HCT116 (cell line): ENCODE measurements around the gene DNMT1. TPM values are rescaled to one million over a fixed set of nuclear protein-coding genes. Genes with fewer than 3 reads are reported as not detected.

Source experiments
- ATAC-seq: fragments of 200-7000 bp; cut with Tn5 transposase; 2 replicates; pipeline ENCODE4 v1.9.1; 2020; ENCODE audit warnings: mild to moderate bottlenecking, moderate library complexity
- BruUV-seq: library from RNA; stranded (reverse); fragments of 400-500 nt; replicated peaks from 2 replicates; lab custom pipeline; 2021; lab: Mats Ljungman, UMichigan
- CTCF ChIA-PET: fragments of 300-600 bp; sonication (Branson Sonifier 250); formaldehyde crosslinking; loops from one replicate; lab custom pipeline; 2021; ENCODE audit warnings: antibody characterized with exemption; lab: Charles Lee
- POLR2A ChIA-PET: fragments of 300-600, 350-600 bp; sonication (Branson Sonifier 250); formaldehyde crosslinking; loops from one replicate; lab custom pipeline; 2021; ENCODE audit warnings: antibody characterized with exemption; lab: Charles Lee
- RAD21 ChIA-PET, 2 experiments: fragments of 300-600 bp; sonication (Branson Sonifier 250); formaldehyde crosslinking; loops; one replicate each; lab custom pipeline; 2023; ENCODE audit warnings: low total read pairs in 2 of 2; ENCODE audit not compliant: uncharacterized antibody in 2 of 2, unreplicated experiment in 2 of 2, low non-redundant PET in 1 of 2; lab: Charles Lee
- DNase-seq: peaks from one replicate; pipeline ENCODE4 v3.0.0-alpha.2; 2010; ENCODE audit warnings: low read depth, low spot score
- H2AFZ ChIP-seq: fragments of 200-600 bp; shearing (Covaris generic), sonication (generic); 2 replicates; pipeline ENCODE4 v1.6.1; 2017; ENCODE audit warnings: low read depth, mixed run types, mixed read lengths, antibody characterized with exemption, low read length; ENCODE audit not compliant: poor library complexity, severe bottlenecking
- H3K27ac ChIP-seq: 2 replicates; pipeline ENCODE4 v1.5.1; 2012; ENCODE audit warnings: low read depth, low read length
- H3K27me3 ChIP-seq: fragments of 200-600 bp; sonication (generic); 2 replicates; pipeline ENCODE4 v1.6.1; 2016; ENCODE audit warnings: mixed run types, low read length, mixed read lengths; ENCODE audit not compliant: insufficient read depth
- H3K36me3 ChIP-seq, 2 experiments: fragments of 200-500 bp in 1 of 2; fragments of 200-600 bp in 1 of 2; sonication (Bioruptor generic) in 1 of 2; sonication (generic) in 1 of 2; 2 replicates each; pipeline versions ENCODE4 v1.5.1 to v1.6.1; 2014 to 2016; ENCODE audit warnings: low read length in 2 of 2, inconsistent platforms in 1 of 2, mixed read lengths in 1 of 2, mixed run types in 1 of 2; ENCODE audit not compliant: insufficient read depth in 2 of 2, control insufficient read depth in 1 of 2
- H3K4me1 ChIP-seq, 2 experiments: fragments of 200-600 bp in 1 of 2; sonication (generic) in 1 of 2; 2 replicates each; pipeline versions ENCODE4 v1.5.1 to v1.6.1; 2012 to 2017; ENCODE audit warnings: low read length in 2 of 2, inconsistent platforms in 1 of 2, mild to moderate bottlenecking in 1 of 2, mixed read lengths in 1 of 2, mixed run types in 1 of 2, moderate library complexity in 1 of 2; ENCODE audit not compliant: insufficient read depth in 2 of 2, control insufficient read depth in 1 of 2
- H3K4me2 ChIP-seq: fragments of 200-600 bp; sonication (generic); 2 replicates; pipeline ENCODE4 v1.6.1; 2017; ENCODE audit warnings: mixed run types, low read length, mixed read lengths
- H3K4me3 ChIP-seq, 2 experiments: fragments of 200-600 bp in 1 of 2; sonication (generic) in 1 of 2; replicated peaks in 1 of 2; 2 replicates each; pipeline ENCODE4 v1.5.1; 2011 to 2016; ENCODE audit warnings: low read length in 2 of 2, control low read depth in 1 of 2, low read depth in 1 of 2, mild to moderate bottlenecking in 1 of 2, mixed read lengths in 1 of 2, mixed run types in 1 of 2
- H3K79me2 ChIP-seq: fragments of 200-600 bp; sonication (generic); 2 replicates; pipeline ENCODE4 v1.6.1; 2017; ENCODE audit warnings: mild to moderate bottlenecking, mixed run types, low read length, moderate library complexity, mixed read lengths; ENCODE audit not compliant: insufficient read depth
- H3K9ac ChIP-seq: fragments of 200-600 bp; sonication (generic); 2 replicates; pipeline ENCODE4 v1.6.1; 2016; ENCODE audit warnings: low read length, mixed read lengths
- H3K9me2 ChIP-seq: fragments of 200-600 bp; sonication (generic), shearing (Covaris generic); 2 replicates; pipeline ENCODE4 v1.6.1; 2017; ENCODE audit warnings: mixed run types, mild to moderate bottlenecking, moderate library complexity; ENCODE audit not compliant: insufficient read depth
- H3K9me3 ChIP-seq, 2 experiments: fragments of 200-500 bp in 1 of 2; fragments of 200-600 bp in 1 of 2; sonication (Bioruptor generic) in 1 of 2; sonication (generic) in 1 of 2; 2 replicates each; pipeline ENCODE4 v1.6.1; 2014 to 2017; ENCODE audit warnings: low read length in 2 of 2, mixed read lengths in 2 of 2, inconsistent platforms in 1 of 2, low read depth in 1 of 2, mild to moderate bottlenecking in 1 of 2, mixed run types in 1 of 2, moderate library complexity in 1 of 2; ENCODE audit not compliant: control insufficient read depth in 1 of 2, insufficient read depth in 1 of 2
- H4K20me1 ChIP-seq: fragments of 200-600 bp; sonication (generic), shearing (Covaris generic); 2 replicates; pipeline ENCODE4 v1.6.1; 2017; ENCODE audit warnings: mixed run types, mild to moderate bottlenecking, moderate library complexity; ENCODE audit not compliant: insufficient read depth
- CEBPB ChIP-seq: IDR thresholded peaks from 2 replicates; pipeline ENCODE4 v1.6.1; 2012; ENCODE audit warnings: low read depth
- FOSL1 ChIP-seq: IDR thresholded peaks from 2 replicates; pipeline ENCODE4 v1.6.1; 2012; ENCODE audit warnings: low read depth
- POLR2A ChIP-seq: IDR thresholded peaks from 2 replicates; pipeline ENCODE4 v1.7.0; 2011; ENCODE audit warnings: borderline replicate concordance; ENCODE audit not compliant: insufficient read depth, insufficient read length; ENCODE audit errors: extremely low read depth
- SIN3A ChIP-seq: IDR thresholded peaks from 2 replicates; pipeline ENCODE4 v1.6.1; 2012; ENCODE audit warnings: low read depth
- SRF ChIP-seq: IDR thresholded peaks from 2 replicates; pipeline ENCODE4 v1.6.1; 2012; ENCODE audit warnings: low read depth
- TCF7L2 ChIP-seq: IDR thresholded peaks from 2 replicates; pipeline ENCODE4 v1.7.0; 2011; ENCODE audit warnings: borderline replicate concordance, inconsistent platforms; ENCODE audit not compliant: insufficient read depth, insufficient read length; ENCODE audit errors: extremely low read depth
- YY1 ChIP-seq: IDR thresholded peaks from 2 replicates; pipeline ENCODE4 v1.6.1; 2011; ENCODE audit warnings: low read length, low read depth, moderate library complexity, mild to moderate bottlenecking; ENCODE audit not compliant: insufficient replicate concordance; ENCODE audit errors: extremely low read depth
- ZFX ChIP-seq: fragments of 450-650 bp; IDR thresholded peaks from 2 replicates; pipeline ENCODE4 v1.6.1; 2017
- ZNF274 ChIP-seq: fragments of 200-500 bp; sonication (Bioruptor generic); IDR thresholded peaks from 2 replicates; pipeline ENCODE4 v1.6.1; 2014; ENCODE audit warnings: mild to moderate bottlenecking, low read depth, low read length, inconsistent platforms
- intact Hi-C: fragments of 100-400 bp; cut with micrococcal nuclease; formaldehyde crosslinking; loops from 2 replicates; pipeline ENCODE4 v1.10.0; 2022
- total RNA-seq: library from RNA; stranded (reverse); gene quantifications from one replicate; pipeline ENCODE4 v1.2.1, GENCODE V29; 2021; ENCODE audit not compliant: unreplicated experiment
- TF ChIP-seq, protein P1 (sequence below): IDR thresholded peaks from 2 replicates; pipeline ENCODE4 v1.6.1; 2012
- TF ChIP-seq, protein P2 (sequence below): IDR thresholded peaks from 2 replicates; pipeline ENCODE4 v1.6.1; 2011; ENCODE audit warnings: mild to moderate bottlenecking, low read length, moderate library complexity; ENCODE audit not compliant: insufficient replicate concordance; ENCODE audit errors: extremely low read depth
- TF ChIP-seq, protein P3 (sequence below): IDR thresholded peaks from 2 replicates; pipeline ENCODE4 v1.6.1; 2012
- TF ChIP-seq, protein P4 (sequence below): IDR thresholded peaks from 2 replicates; pipeline ENCODE4 v1.6.1; 2012; ENCODE audit warnings: low read depth

The DNMT1 gene
- total RNA-seq, 1 experiment from 2014 or later = 235 TPM

DNA sequence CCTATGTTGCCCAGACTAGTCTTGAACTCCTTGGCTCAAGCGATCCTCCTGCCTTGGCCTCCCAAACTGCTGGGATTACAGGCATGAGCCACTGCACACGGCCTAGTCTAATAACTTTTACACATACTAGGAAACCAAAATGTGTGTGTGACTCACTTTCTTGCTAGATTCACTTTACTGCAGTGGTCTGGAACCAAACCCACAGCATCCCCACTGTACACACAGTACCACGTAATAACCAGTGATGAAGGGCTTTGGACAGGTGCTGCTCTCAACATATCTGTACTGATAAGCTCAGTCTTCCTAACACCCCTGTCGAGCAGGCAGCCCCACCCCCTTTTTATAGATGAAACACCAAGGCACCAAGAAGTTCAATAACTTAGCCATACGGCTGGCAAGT is 5.1 kb downstream of the DNMT1 start:
- H3K9me2 ChIP-seq = no peaks in the 10 kb centered on the region
- H3K9ac ChIP-seq = no peak overlapping the region
- RAD21 ChIA-PET = interaction anchor here in 1 of 2 experiments (0.7 kb wide), 1 partner anchor 199 kb away, joined by 3 read pairs; no protein-coding TSS in a partner anchor
- peaks cover 23% of the 10 kb centered on the region; the same call in 1 of the 2 replicates for H4K20me1 ChIP-seq
- peaks cover 98% of the 10 kb centered on the region for H3K79me2 ChIP-seq
- DNase-seq (no peak), ATAC-seq (no peak)
- intact Hi-C loops = no loop called here
- BruUV-seq = no TSS peak
- no peaks in the 10 kb centered on the region for H3K9me3 ChIP-seq
- POLR2A ChIA-PET = no interaction called here
- no peak overlapping the region for H3K4me2 ChIP-seq
- peaks cover 12 to 32% of the 10 kb centered on the region in 2 experiments; a peak in 3 of 4 replicates for H3K36me3 ChIP-seq
- no peak overlapping the region for H3K27ac ChIP-seq
- H3K4me1 ChIP-seq = peaks cover 6 to 9% of the 10 kb centered on the region in 2 experiments; a peak in 2 of 4 replicates
- no peak overlapping the region for H2AFZ ChIP-seq
- no peak overlapping the region for H3K4me3 ChIP-seq
- H3K27me3 ChIP-seq = no peaks in the 10 kb centered on the region
- TF ChIP-seq, protein P1, sequence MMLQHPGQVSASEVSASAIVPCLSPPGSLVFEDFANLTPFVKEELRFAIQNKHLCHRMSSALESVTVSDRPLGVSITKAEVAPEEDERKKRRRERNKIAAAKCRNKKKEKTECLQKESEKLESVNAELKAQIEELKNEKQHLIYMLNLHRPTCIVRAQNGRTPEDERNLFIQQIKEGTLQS = no peak
- TF ChIP-seq TCF7L2 (no peak), FOSL1 (no peak), CEBPB (no peak), ZFX (no peak), SIN3A (no peak), POLR2A (no peak), SRF (no peak), ZNF274 (no peak), YY1 (no peak)
- TF ChIP-seq, protein P2, sequence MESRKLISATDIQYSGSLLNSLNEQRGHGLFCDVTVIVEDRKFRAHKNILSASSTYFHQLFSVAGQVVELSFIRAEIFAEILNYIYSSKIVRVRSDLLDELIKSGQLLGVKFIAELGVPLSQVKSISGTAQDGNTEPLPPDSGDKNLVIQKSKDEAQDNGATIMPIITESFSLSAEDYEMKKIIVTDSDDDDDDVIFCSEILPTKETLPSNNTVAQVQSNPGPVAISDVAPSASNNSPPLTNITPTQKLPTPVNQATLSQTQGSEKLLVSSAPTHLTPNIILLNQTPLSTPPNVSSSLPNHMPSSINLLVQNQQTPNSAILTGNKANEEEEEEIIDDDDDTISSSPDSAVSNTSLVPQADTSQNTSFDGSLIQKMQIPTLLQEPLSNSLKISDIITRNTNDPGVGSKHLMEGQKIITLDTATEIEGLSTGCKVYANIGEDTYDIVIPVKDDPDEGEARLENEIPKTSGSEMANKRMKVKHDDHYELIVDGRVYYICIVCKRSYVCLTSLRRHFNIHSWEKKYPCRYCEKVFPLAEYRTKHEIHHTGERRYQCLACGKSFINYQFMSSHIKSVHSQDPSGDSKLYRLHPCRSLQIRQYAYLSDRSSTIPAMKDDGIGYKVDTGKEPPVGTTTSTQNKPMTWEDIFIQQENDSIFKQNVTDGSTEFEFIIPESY = no peak
- TF ChIP-seq, protein P3, sequence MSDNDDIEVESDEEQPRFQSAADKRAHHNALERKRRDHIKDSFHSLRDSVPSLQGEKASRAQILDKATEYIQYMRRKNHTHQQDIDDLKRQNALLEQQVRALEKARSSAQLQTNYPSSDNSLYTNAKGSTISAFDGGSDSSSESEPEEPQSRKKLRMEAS = no peak
- TF ChIP-seq, protein P4, sequence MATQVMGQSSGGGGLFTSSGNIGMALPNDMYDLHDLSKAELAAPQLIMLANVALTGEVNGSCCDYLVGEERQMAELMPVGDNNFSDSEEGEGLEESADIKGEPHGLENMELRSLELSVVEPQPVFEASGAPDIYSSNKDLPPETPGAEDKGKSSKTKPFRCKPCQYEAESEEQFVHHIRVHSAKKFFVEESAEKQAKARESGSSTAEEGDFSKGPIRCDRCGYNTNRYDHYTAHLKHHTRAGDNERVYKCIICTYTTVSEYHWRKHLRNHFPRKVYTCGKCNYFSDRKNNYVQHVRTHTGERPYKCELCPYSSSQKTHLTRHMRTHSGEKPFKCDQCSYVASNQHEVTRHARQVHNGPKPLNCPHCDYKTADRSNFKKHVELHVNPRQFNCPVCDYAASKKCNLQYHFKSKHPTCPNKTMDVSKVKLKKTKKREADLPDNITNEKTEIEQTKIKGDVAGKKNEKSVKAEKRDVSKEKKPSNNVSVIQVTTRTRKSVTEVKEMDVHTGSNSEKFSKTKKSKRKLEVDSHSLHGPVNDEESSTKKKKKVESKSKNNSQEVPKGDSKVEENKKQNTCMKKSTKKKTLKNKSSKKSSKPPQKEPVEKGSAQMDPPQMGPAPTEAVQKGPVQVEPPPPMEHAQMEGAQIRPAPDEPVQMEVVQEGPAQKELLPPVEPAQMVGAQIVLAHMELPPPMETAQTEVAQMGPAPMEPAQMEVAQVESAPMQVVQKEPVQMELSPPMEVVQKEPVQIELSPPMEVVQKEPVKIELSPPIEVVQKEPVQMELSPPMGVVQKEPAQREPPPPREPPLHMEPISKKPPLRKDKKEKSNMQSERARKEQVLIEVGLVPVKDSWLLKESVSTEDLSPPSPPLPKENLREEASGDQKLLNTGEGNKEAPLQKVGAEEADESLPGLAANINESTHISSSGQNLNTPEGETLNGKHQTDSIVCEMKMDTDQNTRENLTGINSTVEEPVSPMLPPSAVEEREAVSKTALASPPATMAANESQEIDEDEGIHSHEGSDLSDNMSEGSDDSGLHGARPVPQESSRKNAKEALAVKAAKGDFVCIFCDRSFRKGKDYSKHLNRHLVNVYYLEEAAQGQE = no peak
- CTCF ChIA-PET = no interaction called here
